Mucosa of gallbladder (tissue), 1 donor: Measurements from ENCODE around the gene GOLGA6L7. TPM values are rescaled to one million over a fixed set of nuclear protein-coding genes. Genes with fewer than 3 reads are reported as not detected.
"Not testable (repeated sequence)": the region's sequence is repeated elsewhere in the genome, so short reads cannot be mapped to it uniquely, and the experiment has no call there.

ENCODE experiments used
- DNase-seq: peaks from one replicate; pipeline ENCODE4 v3.0.0-alpha.2; 2020; ENCODE audit warnings: low spot score
- total RNA-seq: library from RNA; stranded (reverse); gene quantifications from one replicate; pipeline ENCODE4 v1.2.1, GENCODE V29; 2021
- donor health status: DM: no; HTN: no; CAD: no.

Gene GOLGA6L7
- total RNA-seq, 1 donor from 2014 or later = not detected

DNA sequence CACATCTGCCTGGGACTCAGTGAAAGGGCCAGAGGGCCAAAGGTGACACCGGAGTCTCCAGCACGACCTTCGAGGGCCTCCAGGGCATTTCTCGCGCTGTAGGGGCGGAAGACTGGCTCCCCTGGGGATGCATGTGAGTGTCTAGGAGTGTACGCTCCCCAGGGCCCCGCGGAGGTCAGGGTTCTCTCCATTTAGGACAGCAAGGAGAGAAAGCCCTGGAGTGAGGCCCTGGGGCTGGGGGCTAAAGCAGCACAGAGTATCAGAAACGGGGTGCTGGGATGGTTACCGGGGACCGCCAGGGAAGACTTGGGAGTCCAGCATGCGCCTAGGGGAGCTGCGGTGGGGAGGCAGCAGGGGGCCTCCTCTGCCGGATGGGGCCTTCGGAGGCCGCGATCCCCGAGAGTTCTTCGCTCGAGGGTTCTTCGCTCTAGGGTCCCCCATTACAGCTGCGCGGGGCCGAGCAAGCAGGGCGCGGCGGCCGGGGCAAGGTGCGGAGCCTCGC is 36.7 kb upstream of the GOLGA6L7 start:
- no peak for DNase-seq

DNA sequence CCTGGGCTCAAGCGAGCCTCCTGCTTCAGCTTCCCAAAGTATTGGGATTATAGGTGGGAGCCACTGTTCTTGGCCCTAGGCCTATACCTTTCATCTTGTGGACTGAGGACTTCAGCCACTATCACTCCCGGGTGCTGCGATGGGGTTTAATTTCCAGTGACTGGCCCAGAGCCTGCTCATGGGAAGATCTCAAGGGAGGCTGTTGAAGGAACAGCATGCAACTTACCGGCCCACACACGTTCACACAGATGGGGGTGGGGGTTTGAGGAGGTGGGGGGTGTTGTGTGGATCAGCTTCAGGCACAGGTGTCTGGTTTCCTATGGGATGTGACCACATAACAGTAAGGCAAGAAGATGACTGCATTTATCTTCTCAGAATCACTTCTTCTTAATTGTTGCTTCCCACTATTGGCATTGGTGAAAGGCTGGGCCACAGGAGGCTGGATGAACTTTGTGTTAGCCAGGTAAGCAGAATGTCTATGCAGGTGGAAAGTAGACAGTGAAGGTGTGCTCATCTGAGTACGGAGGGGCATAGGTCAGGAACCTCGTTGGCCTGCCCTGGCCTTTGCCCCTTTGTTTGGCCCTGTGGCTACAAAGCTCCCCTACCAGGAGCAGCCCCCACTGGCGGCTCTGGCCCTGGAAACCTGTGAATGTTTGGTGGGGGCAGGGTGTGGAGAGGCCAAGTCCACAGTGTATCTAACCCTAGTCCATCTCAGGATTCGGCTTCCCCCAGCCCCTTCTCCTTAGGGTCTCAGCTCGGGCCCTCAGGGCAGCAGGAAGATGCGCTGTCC is 35.9 kb upstream of the GOLGA6L7 start:
- DNase-seq = no peak

DNA sequence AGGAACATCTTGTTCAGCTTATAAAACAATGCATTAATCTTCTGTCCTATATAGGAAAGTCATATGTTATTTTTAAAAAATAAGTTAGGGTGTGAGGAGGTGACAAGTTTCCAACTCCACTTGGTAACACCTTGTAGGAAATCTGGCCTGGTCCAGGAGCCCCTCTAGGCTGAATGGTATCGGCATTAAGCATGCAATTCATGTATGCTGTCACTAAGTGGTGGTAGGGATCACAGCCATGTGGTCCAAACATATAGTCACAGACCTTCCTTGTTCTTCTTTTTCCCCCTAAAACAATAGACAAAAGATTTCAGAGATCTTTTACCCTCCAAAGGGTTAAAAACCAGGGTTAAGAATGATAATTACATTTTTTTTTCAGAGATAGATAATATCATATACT is 33.2 kb upstream of the GOLGA6L7 start:
- no peak for DNase-seq

DNA sequence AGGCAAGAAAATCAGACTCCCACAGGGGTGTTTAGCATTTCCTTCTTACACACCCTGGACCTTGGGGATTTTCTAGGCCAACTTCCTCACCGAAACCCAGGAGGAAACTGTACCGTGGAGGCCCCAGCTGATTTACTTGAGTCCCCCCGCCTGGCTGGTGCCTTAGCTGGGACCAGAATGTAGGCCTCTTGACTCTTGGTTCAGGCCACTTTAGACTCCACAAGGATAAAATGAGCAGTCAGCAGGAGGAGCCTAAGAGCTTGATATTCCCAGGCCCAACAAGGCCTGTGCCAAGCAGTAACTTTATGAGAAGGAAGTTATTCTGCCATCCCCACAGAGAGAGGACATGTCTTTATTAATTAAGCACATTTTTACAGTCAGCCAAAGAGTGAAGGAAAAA is 32.7 kb upstream of the GOLGA6L7 start:
- DNase-seq = no peak

DNA sequence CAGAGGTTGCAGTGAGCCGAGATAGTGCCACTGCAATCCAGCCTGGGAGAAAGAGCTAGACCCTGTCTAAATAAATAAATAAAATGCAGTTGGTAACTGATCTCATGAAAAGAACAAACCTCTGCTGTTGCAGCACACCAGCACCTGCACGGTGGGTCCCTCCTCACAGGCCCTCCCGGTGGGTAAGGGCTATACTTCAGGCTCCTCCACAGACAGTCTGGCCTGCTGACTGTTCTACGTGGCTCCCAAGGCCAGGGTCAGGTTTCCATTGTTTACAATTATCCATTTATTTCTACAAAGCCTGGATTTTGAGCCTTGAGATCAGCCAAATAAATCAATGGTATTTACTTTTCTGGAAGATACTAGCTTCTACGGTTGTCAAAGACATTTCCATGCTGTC is 32.2 kb upstream of the GOLGA6L7 start:
- DNase-seq = no peak

DNA sequence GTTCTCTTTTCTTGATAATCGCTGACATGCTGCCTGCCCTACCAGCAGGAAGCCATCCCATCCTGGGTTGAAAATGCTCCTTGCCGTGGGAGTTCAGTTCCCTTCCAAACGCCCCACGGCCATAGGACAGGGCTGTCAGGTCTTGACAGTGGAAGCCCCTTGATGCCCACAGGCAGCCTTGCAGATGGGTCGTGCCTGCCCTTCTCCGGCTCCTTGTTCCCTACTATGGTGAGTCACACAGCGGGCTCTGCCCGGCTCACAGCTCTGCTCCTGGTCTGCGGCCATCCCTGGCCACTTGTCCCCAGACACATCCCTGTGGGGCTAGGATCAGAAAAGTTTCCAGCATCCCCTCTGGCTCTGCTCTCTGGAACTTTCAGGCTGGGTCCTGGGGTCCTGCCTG is 31.1 kb upstream of the GOLGA6L7 start:
- DNase-seq = no peak

DNA sequence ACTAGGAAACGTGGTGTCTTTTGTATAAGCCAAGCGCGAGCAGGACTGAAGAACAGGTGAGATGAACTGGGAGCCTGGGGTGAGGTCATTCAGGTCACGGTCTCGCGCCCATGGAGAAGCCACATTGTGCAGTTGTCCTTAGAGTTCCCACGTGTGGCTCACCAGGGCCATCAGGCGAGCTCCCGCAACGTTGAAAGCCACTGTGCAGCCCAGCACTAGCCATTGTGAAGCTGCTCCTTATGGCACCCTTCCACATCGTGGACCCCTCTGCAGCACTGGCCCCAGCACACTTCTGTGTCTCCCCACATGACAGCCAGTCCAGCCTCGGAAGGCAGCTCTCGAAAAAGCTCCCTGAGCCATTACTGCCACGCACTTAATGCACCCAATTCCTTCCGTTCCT is 29.8 kb upstream of the GOLGA6L7 start:
- no peak for DNase-seq

DNA sequence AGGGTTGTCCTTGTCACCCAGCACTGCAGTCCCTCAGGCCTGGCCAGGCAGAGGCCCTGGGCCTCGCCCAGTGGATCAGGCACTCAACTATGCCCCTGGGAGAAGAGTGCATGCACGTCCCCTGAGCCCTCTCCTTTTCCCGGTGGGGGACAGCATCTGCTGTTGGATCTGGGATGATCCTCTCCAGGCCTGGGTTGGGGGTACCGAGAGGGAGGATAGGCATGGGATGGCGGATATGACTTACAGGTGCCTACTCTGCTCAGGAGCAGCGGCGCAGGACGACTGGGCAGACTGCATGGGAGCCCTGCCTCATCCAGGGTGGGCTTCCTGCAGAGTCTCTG is 28.4 kb upstream of the GOLGA6L7 start:
- DNase-seq = no peak

DNA sequence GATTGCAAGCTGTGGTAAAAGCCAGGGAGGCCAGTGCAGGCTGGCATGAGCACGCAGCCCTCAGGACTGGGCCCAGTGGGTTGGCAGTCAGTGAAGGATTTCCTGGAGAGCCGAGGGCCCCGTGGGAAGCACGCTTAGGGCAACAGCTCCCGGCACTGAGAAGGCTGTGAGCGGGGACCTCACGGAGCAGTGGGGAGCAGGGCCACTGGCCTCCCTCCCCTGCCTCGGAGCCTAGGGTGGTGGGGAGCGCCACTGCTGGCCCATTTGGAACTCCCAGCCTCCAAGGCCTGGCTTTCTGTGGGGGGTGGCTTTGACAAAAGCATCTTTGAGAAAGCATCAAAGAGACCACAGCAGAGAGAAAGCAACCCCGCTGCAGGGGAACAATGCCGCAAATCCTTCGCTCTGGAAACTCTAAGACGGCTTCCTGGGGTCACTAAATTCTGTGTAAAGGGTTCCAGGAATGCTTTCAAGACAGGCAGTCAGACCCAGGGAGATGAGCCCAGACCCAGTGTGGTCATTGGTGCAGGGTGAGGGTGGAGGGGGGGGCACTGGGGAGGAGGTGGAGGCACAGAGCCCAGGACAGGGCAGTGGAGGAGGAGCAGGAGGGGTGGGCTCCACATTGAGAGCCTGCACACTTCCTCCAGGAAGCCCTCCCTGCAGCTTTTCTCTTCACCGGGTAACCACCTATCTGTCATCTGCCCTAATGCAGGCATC is 27.8 kb upstream of the GOLGA6L7 start:
- no peak for DNase-seq

DNA sequence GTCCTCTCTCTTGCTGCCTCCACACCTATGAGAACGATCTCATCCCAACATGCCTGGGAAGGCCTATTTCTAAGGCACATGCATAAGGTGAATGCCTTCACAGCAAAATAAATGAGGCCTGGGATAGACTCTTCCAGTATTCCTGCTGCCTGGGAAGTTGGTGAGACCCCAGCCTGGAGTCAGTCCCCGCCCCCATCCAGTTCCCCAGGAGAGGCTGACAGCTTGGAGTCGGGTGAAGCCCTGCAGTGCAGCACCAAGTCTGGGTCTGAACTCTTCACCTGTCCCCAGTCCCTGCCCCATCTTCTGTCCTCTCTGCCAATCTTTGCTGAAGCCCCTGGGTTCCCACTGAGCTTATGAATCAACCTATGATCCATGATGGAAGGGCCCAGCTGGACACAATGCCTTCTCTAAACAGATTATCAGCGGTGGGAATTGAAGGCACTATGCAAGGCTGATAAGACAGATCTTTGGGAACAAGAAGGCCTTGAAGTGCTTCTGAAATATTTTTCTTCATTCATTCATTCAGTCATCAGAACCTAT is 27.1 kb upstream of the GOLGA6L7 start:
- no peak for DNase-seq

DNA sequence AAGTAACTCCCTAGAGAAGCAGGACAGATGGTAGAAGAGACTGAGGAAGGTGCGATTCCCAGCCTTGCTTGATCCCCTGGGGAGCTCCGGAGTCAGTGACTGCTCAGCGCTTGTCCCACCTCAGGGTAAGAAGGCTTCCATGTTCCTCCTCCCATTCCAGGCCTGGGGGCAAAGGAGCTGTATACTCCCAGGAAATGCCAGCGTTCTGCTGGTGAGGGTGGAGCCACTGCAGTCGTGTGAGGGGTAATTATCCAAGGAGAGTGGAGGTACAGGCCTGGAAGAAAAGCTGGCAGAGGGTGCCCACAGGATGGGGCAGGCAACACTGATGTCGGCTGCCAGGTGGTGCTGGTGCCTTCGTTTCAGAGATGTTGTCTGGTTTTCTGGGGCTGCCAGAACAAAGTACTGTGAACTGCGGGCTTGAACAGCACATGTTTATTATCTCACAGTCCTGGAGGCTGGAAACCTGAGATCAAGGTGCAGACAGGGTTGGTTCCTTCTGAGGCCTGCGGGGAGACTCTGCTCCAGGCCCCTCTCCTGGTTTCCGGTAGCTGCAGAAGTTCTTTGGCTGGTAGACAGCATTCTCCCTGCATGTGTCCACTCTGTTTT is 25.2 kb upstream of the GOLGA6L7 start:
- no peak for DNase-seq

DNA sequence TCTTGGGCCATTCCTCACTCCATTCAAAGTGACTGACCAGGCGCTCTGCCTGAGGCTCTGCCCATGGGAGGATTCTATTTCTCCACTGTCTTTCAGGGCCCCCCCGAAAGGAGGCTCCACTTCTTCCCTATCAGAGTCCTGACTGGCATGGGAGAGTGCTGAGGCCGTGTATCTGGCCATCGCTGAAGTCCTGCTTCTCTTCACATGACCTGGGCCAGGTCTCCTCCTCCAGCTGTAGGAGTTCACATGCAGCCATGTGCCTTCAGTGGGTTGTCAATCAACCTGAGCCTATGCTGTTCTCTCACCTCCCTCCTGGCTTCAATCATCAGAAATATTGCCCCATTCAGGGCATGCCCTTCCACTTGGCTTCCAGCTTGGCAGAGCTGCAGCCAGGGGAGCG is 24.6 kb upstream of the GOLGA6L7 start:
- DNase-seq = no peak

DNA sequence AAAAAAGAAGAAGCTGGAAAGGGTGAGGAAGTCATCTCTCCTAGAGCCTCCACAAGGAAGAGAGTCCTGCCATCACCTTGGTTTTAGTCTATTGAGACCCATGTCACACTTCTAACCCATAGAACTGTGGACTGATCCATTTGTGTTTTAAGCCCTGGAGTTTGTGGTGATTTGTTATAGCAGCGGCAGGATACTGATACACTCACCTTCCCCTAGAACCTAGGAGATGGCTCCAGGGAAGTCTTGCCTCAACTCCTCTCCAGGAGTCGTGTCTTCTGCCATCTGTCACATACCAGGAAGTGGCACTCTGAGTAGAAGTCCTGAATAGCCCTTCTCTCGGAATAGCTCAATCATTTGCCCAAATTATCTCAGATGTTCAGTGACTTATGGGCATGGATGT is 22.7 kb upstream of the GOLGA6L7 start:
- DNase-seq = no peak

DNA sequence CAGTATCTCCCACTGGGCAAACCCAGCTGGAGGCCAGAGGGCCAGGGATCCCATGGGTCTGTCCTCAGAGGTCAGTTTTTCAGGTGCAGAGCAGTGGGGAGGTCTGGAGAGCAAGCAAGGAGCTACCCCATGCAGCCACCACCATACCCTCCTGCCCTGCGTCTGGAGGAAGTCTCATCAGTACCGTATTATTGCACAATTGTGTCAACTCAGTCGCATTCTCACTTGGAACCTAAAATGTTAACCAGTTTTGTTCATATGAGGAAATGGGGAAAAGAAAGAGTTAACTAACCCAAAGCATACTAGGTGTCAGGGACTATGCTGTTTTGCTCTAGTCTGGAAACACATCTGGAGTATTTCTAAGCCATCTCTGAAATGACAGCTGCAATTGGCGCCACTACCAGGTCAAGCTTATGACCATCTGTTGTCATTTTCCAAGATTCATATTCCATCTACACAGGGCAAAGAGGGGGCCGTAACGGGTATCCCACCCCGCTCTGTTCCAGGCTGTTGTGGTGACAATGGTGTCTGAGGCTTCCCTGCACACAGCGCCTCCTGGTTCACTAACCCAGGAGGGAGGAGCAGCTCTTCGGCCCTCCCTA is 20.4 kb upstream of the GOLGA6L7 start:
- DNase-seq = no peak

DNA sequence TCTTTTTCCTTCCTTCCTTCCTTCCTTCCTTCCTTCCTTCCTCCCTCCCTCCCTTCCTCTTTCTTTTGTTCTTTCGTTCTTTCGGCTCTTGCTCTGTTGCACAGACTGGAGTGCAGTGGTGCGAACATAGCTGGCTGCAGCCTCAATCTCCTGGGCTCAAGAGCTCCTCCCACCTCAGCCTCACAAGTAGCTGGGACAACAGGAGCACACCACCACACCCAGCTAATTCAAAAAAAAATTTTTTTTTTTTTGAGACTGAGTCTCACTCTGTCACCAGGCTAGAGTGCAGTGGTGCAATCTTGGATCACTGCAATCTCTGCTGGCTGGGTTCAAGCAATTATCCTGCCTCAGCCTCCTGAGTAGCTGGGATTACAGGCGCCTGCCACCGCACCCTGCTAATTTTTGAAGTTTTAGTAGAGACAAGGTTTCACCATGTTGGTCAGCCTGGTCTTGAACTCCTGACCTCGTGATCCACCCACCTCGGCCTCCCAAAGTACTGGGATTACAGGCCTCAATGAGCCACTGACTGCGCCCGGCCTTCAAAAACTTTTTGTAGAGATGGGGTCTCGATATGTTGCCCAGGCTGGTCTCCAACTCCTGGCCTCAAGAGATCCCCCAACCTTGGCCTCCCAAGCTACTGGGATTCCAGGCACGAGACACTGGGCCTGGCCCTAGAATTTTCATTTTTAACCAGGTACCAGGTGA is 13.3 kb upstream of the GOLGA6L7 start:
- not testable (repeated sequence) for DNase-seq

DNA sequence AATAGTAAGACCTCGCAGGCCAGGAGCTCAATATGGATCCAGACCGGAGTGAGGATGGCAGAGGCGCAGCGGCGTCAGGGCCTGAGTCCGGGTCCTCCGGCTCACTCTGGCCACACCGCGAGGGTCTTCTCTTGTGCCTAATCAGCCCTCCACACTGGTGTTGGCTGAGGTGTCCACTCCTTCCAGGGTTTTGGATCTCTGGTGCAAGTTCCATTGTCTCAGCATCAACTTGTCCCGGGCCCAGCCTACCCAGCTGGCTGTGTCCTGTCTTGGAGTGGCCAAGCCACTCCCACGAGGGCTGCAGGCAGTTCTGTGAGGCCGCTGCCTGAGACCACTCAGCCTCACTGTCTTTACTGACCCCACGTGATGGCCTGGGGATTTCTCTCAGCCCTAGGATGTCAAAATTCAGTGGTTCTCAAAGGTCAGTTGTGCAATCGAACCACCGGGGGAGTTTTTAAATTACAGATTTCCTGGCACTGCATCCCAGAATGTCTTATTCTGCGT is 12.6 kb upstream of the GOLGA6L7 start:
- no peak for DNase-seq

DNA sequence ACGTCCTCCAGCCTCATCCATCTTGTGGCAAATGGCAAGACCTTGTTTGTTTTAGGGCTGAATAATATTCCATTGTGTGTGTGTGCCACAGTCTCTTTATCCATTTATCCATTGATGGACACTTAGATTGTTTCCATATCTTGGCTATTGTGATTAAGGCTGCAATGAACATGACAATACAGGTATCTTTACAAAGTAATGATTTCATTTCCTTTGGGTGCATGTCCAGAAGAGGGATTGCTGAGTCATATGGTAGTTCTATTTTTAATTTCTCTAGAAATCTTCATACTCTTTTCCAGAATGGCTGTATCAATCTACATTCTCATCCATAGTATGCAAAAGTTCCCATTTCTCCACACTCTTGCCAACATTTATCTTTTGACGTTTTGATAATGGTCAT is 6.1 kb upstream of the GOLGA6L7 start:
- DNase-seq = not testable (repeated sequence)

DNA sequence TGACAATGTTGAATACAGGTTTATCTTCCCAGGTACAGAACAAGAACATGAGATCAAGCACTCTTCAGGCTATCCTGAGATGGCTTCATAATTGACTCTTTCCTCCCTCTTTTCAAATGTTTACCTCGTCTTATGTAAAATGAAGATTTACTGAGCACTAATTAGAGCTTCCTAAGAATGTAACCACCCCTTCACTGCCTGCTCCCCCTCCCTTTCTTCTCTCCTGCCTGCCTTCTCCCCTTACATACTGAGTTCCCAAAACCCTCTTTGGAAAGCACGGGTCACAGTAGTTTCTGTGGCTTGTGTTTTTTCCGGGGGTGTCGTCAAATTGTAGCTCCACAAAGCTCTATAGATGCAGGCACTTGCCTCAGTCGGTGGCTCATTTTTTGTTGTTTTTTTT is 5.2 kb upstream of the GOLGA6L7 start:
- DNase-seq = not testable (repeated sequence)

DNA sequence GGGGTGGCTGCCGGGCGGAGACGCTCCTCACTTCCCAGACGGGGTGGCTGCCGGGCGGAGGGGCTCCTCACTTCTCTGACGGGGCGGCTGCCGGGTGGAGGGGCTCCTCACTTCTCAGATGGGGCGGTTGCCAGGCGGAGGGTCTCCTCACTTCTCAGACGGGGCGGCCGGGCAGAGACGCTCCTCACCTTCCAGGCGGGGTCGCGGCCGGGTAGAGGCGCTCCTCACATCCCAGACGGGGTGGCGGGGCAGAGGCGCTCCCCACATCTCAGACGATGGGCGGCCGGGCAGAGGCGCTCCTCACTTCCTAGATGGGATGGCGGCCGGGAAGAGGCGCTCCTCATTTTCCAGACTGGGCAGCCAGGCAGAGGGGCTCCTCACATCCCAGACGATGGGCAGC is 1.3 kb upstream of the GOLGA6L7 start:
- not testable (repeated sequence) for DNase-seq

DNA sequence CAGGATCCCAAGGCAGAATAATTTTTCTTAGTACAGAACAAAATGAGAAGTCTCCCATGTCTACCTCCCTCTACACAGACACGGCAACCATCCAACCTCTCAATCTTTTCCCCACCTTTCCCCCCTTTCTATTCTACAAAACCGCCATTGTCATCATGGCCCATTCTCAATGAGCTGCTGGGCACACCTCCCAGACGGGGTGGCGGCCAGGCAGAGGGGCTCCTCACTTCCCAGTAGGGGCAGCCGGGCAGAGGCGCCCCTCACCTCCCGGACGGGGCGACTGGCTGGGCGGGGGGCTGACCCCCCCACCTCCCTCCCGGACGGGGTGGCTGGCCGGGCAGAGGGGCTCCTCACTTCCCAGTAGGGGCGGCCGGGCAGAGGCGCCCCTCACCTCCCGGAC is 827 bp upstream of the GOLGA6L7 start:
- not testable (repeated sequence) for DNase-seq

DNA sequence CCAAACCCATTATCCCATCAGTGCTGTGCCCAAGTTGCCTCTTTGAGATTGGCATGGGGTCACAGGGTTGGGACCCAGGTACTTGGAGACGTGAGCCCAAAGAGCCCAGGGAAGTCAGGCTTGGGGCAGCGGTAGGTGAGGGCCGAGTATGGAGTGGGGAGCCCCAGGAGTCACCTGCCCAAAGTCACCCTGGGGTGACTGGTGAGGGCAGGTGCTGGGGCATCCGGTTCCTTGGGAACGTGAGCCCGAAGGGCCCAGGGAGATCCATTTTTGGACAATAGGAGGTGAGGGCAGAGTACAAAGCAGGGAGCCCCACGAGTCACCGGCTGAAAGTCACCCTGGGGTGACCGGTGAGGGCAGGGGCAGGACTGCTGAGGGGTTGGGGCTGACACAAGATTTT is 485 bp downstream of the GOLGA6L7 start:
- DNase-seq = not testable (repeated sequence)
